HepG2 (cell line): Measurements from ENCODE around the gene TRIM37. TPM values are rescaled to one million over a fixed set of nuclear protein-coding genes. Genes with fewer than 3 reads are reported as not detected.

Experiments
- BCL6 ChIP-seq: IDR thresholded peaks from 2 replicates; pipeline ENCODE4 v1.6.1; 2016; ENCODE audit warnings: missing genetic modification reagents, missing compliant biosample characterization
- RAD21 ChIP-seq: fragments of 450-650 bp; formaldehyde crosslinking; IDR thresholded peaks from 2 replicates; pipeline ENCODE4 v1.5.0; 2020; ENCODE audit warnings: mild to moderate bottlenecking
- RXRB ChIP-seq: IDR thresholded peaks from 2 replicates; pipeline ENCODE4 v1.6.1; 2016; ENCODE audit warnings: borderline replicate concordance, missing genetic modification reagents, missing compliant biosample characterization
- SPEN ChIP-seq: sonication (generic); formaldehyde crosslinking; IDR thresholded peaks from 2 replicates; pipeline ENCODE4 v1.5.1; 2020; ENCODE audit warnings: low read depth, mild to moderate bottlenecking, missing genetic modification reagents
- ZFP41 ChIP-seq: sonication (generic); formaldehyde crosslinking; IDR thresholded peaks from 2 replicates; pipeline ENCODE4 v1.4.0; 2020; ENCODE audit warnings: mild to moderate bottlenecking, missing genetic modification reagents, borderline replicate concordance
- ZNF652 ChIP-seq: IDR thresholded peaks from 2 replicates; pipeline ENCODE4 v1.6.1; 2016; ENCODE audit warnings: low read depth, borderline replicate concordance
- polyA plus RNA-seq, 8 experiments: library from polyadenylated mRNA; depleted of rRNA in 3 of 8; stranded (reverse) in 7 of 8; unstranded in 1 of 8; fragments of >200 nt; fragmentation: Illumina TruSeq in 4 of 8; extraction: Trizol in 4 of 8; gene quantifications; 2 replicates each; pipeline versions ENCODE4 v1.2.1 to v1.2.3, GENCODE V29; 2011 to 2016; ENCODE audit warnings: low read depth in 4 of 8, missing spikeins in 1 of 8, mixed read lengths in 1 of 8; ENCODE audit not compliant: insufficient read depth in 1 of 8
- total RNA-seq, 5 experiments: library from RNA; depleted of rRNA; stranded (reverse); fragments of >200 nt; fragmentation: Illumina TruSeq; extraction: Trizol; gene quantifications; 2 replicates each; pipeline ENCODE4 v1.2.3, GENCODE V29; 2016; ENCODE audit warnings: low read depth in 1 of 5
- TF ChIP-seq, protein P1 (sequence below): sonication (generic); formaldehyde crosslinking; IDR thresholded peaks from 2 replicates; pipeline ENCODE4 v1.4.0; 2020; ENCODE audit warnings: missing genetic modification reagents, borderline replicate concordance
- TF ChIP-seq, protein P2 (sequence below): sonication (generic); formaldehyde crosslinking; IDR thresholded peaks from 2 replicates; pipeline ENCODE4 v1.5.0; 2020; ENCODE audit warnings: mild to moderate bottlenecking, missing genetic modification reagents, moderate library complexity
- TF ChIP-seq, protein P3 (sequence below): sonication (generic); formaldehyde crosslinking; conservative IDR thresholded peaks from 2 replicates; pipeline ENCODE4 v1.4.0; 2020; ENCODE audit warnings: mild to moderate bottlenecking, missing genetic modification reagents, moderate library complexity

The TRIM37 gene
- total and polyA plus RNA-seq, 2 of the 13 experiments (the other 11 are each of a cell fraction or from before 2014, with no cell fraction given): 12.4 to 39.1 TPM

DNA sequence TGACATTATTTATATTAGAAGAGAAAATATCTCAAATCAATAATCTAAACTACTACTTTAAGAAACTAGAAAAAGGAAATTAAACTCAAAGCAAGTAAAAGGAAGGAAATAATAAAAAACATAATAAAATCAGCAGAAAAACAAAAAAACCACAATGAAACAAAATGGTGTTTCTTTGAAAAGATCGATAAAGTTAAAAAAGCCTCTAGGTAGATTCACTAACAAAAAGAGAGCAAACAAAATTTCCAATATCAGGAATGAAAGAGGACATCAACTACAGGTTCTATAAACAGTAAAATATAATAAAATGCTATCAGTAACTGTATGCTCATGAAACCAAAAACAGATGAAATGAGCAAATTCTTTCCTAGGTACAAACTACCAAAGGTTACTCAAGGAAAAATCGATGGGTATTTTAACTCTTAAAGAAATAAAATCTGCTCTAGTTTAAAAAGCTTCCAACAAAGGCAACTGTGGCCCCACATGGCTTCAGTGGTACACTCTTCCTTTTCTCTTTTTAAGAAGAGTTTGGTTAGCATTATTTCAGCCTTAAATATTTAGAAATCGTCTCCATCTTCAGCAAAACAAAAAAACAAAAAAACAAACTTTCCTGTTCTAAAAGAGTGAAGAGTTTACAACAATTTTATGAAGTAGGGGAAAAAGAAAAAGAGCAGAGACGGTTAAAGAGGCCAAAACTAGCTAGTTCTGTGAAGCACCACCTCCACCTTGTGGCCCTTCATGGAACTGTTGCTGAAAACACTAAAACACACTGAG, 102.2 kb downstream of the TRIM37 start (continued):
- TF ChIP-seq SPEN (CRISPR knock-in tag): no peak
- 0 out of 2 replicates have a peak, but pooled peaks have one; percentile 38 for TF ChIP-seq RXRB (CRISPR knock-in tag)
- peak; percentile 70; the same call in 1 of the 2 replicates for TF ChIP-seq ZNF652
- TF ChIP-seq, protein P1, sequence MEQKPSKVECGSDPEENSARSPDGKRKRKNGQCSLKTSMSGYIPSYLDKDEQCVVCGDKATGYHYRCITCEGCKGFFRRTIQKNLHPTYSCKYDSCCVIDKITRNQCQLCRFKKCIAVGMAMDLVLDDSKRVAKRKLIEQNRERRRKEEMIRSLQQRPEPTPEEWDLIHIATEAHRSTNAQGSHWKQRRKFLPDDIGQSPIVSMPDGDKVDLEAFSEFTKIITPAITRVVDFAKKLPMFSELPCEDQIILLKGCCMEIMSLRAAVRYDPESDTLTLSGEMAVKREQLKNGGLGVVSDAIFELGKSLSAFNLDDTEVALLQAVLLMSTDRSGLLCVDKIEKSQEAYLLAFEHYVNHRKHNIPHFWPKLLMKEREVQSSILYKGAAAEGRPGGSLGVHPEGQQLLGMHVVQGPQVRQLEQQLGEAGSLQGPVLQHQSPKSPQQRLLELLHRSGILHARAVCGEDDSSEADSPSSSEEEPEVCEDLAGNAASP (CRISPR knock-in tag): 0 out of 2 replicates have a peak, but pooled peaks have one; percentile 21
- TF ChIP-seq, protein P2, sequence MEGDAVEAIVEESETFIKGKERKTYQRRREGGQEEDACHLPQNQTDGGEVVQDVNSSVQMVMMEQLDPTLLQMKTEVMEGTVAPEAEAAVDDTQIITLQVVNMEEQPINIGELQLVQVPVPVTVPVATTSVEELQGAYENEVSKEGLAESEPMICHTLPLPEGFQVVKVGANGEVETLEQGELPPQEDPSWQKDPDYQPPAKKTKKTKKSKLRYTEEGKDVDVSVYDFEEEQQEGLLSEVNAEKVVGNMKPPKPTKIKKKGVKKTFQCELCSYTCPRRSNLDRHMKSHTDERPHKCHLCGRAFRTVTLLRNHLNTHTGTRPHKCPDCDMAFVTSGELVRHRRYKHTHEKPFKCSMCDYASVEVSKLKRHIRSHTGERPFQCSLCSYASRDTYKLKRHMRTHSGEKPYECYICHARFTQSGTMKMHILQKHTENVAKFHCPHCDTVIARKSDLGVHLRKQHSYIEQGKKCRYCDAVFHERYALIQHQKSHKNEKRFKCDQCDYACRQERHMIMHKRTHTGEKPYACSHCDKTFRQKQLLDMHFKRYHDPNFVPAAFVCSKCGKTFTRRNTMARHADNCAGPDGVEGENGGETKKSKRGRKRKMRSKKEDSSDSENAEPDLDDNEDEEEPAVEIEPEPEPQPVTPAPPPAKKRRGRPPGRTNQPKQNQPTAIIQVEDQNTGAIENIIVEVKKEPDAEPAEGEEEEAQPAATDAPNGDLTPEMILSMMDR (CRISPR knock-in tag): peak; percentile 91
- TF ChIP-seq RAD21 (CRISPR knock-in tag): peak; percentile 83
- TF ChIP-seq ZFP41: no peak
- TF ChIP-seq, protein P3, sequence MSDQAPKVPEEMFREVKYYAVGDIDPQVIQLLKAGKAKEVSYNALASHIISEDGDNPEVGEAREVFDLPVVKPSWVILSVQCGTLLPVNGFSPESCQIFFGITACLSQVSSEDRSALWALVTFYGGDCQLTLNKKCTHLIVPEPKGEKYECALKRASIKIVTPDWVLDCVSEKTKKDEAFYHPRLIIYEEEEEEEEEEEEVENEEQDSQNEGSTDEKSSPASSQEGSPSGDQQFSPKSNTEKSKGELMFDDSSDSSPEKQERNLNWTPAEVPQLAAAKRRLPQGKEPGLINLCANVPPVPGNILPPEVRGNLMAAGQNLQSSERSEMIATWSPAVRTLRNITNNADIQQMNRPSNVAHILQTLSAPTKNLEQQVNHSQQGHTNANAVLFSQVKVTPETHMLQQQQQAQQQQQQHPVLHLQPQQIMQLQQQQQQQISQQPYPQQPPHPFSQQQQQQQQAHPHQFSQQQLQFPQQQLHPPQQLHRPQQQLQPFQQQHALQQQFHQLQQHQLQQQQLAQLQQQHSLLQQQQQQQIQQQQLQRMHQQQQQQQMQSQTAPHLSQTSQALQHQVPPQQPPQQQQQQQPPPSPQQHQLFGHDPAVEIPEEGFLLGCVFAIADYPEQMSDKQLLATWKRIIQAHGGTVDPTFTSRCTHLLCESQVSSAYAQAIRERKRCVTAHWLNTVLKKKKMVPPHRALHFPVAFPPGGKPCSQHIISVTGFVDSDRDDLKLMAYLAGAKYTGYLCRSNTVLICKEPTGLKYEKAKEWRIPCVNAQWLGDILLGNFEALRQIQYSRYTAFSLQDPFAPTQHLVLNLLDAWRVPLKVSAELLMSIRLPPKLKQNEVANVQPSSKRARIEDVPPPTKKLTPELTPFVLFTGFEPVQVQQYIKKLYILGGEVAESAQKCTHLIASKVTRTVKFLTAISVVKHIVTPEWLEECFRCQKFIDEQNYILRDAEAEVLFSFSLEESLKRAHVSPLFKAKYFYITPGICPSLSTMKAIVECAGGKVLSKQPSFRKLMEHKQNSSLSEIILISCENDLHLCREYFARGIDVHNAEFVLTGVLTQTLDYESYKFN (CRISPR knock-in tag): 0 out of 2 replicates have a peak, but pooled peaks have one; percentile 11
- TF ChIP-seq BCL6 (CRISPR knock-in tag): peak; percentile 54
